Measurements from ENCODE around the gene PDZRN4.

PDZRN4 gene

GRCh38 chr12:41459111-41459905 is 271.2 kb downstream of the PDZRN4 start:
- DNase-seq (ENCODE audit: low read depth in 2 of 2): no peak

GRCh38 chr12:41459906-41460214 is 271.7 kb downstream of the PDZRN4 start:
- no peak for DNase-seq (ENCODE audit: low read depth in 2 of 2)

GRCh38 chr12:41460906-41461305 is 272.8 kb downstream of the PDZRN4 start:
- no peak for DNase-seq (ENCODE audit: low read depth in 2 of 2)

- DNase-seq (ENCODE audit: low read depth in 2 of 2): no peak
Observed at GRCh38 chr12:41462312-41462711, 274.2 kb downstream of the PDZRN4 start.

GRCh38 chr12:41465526-41465925 is 277.4 kb downstream of the PDZRN4 start:
- DNase-seq (ENCODE audit: low read depth in 2 of 2): no peak

GRCh38 chr12:41466300-41466699 is 278.2 kb downstream of the PDZRN4 start:
- DNase-seq (ENCODE audit: low read depth in 2 of 2): no peak

GRCh38 chr12:41466802-41467201 is 278.7 kb downstream of the PDZRN4 start:
- DNase-seq (ENCODE audit: low read depth in 2 of 2): no peak

- DNase-seq (ENCODE audit: low read depth in 2 of 2): no peak
Observed at GRCh38 chr12:41467591-41468325, 279.6 kb downstream of the PDZRN4 start.

- DNase-seq (ENCODE audit: low read depth in 2 of 2): no peak
Observed at GRCh38 chr12:41468341-41468740, 280.2 kb downstream of the PDZRN4 start.

- DNase-seq (ENCODE audit: low read depth in 2 of 2): no peak
Observed at GRCh38 chr12:41468756-41469155, 280.6 kb downstream of the PDZRN4 start.

- no peak for DNase-seq (ENCODE audit: low read depth in 2 of 2)
Observed at GRCh38 chr12:41473441-41473840, 285.3 kb downstream of the PDZRN4 start.

- no peak for DNase-seq (ENCODE audit: low read depth in 2 of 2)
Observed at GRCh38 chr12:41474001-41474400, 285.9 kb downstream of the PDZRN4 start.

GRCh38 chr12:41476499-41477439 is 288.6 kb downstream of the PDZRN4 start:
- DNase-seq (ENCODE audit: low read depth in 2 of 2): no peak

- DNase-seq (ENCODE audit: low read depth in 2 of 2): no peak
Observed at GRCh38 chr12:41479426-41479825, 291.3 kb downstream of the PDZRN4 start.

GRCh38 chr12:41485203-41485602 is 297.1 kb downstream of the PDZRN4 start:
- no peak for DNase-seq (ENCODE audit: low read depth in 2 of 2)

GRCh38 chr12:41486718-41487117 is 298.6 kb downstream of the PDZRN4 start:
- no peak for DNase-seq (ENCODE audit: low read depth in 2 of 2)

- DNase-seq (ENCODE audit: low read depth in 2 of 2): no peak
Observed at GRCh38 chr12:41496009-41496408, 307.9 kb downstream of the PDZRN4 start.

GRCh38 chr12:41497409-41497808 is 309.3 kb downstream of the PDZRN4 start:
- no peak for DNase-seq (ENCODE audit: low read depth in 2 of 2)

GRCh38 chr12:41504976-41505375 is 316.9 kb downstream of the PDZRN4 start:
- no peak for DNase-seq (ENCODE audit: low read depth in 2 of 2)

GRCh38 chr12:41507286-41507685 is 319.2 kb downstream of the PDZRN4 start:
- no peak for DNase-seq (ENCODE audit: low read depth in 2 of 2)

GRCh38 chr12:41509271-41510055 is 321.3 kb downstream of the PDZRN4 start:
- no peak for DNase-seq (ENCODE audit: low read depth in 2 of 2)

All from activated CD4-positive, alpha-beta T cell treated with anti-CD3 and anti-CD28 coated beads for 24 hours (primary cell).